Measurements from ENCODE around the gene PRKCD.
A peak's percentile ranks its signal among the peaks of the same experiment; 100 is the strongest.
"Not testable (repeated sequence)": the region's sequence is repeated elsewhere in the genome, so short reads cannot be mapped to it uniquely, and the experiment has no call there.

PRKCD gene

DNA sequence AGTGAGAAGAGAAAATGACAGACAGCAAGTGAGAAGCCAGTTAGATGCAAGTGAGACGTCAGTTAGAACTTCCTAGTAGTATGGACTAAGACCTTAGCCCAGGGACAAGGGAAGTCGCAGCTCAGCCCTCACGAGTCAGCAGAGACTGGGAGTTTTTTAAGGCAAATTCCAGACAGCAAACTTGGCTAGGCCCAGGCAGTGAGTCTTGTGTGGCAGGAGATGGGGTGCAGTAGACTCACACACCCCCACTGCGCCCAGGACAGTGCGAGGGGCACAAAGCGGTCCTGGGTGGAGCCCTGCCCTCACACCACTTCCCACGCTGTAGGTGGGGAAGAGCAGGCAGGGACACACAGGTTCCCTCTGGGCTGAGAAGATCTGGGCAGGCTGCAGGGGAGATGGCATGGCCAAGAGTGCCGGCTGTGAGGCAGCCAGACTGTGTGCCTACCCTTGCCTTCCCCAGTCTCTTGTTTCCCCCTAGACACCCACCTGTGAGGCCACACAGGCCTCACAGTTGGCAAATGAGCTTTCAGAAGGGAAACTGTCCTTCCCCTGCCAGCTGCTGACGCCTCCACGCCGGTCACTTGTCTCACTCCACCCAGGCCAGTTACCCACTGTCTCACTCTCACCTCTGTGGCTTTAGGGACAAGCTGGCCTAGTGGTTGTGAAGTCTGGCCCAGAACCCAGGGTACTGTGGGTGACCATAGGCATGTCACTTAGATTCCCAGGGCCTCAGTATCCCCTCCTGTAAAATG, 13.7 kb upstream of the PRKCD start:
- H3K27ac Mint-ChIP-seq = no peak overlapping the region
- no peak for DNase-seq
- TF ChIP-seq, protein P1, sequence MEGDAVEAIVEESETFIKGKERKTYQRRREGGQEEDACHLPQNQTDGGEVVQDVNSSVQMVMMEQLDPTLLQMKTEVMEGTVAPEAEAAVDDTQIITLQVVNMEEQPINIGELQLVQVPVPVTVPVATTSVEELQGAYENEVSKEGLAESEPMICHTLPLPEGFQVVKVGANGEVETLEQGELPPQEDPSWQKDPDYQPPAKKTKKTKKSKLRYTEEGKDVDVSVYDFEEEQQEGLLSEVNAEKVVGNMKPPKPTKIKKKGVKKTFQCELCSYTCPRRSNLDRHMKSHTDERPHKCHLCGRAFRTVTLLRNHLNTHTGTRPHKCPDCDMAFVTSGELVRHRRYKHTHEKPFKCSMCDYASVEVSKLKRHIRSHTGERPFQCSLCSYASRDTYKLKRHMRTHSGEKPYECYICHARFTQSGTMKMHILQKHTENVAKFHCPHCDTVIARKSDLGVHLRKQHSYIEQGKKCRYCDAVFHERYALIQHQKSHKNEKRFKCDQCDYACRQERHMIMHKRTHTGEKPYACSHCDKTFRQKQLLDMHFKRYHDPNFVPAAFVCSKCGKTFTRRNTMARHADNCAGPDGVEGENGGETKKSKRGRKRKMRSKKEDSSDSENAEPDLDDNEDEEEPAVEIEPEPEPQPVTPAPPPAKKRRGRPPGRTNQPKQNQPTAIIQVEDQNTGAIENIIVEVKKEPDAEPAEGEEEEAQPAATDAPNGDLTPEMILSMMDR (IDR thresholded peaks at IDR 0.05) = no peak
- no peaks in the 10 kb centered on the region for H3K9me3 Mint-ChIP-seq
- H3K4me3 Mint-ChIP-seq = no peak overlapping the region
- no peaks in the 10 kb centered on the region for H3K36me3 Mint-ChIP-seq (ENCODE audit: low read depth)
- peaks cover 11% of the 10 kb centered on the region for H3K27me3 Mint-ChIP-seq (ENCODE audit: low read depth, poor library complexity)
- H3K4me1 Mint-ChIP-seq = peaks cover 50% of the 10 kb centered on the region

DNA sequence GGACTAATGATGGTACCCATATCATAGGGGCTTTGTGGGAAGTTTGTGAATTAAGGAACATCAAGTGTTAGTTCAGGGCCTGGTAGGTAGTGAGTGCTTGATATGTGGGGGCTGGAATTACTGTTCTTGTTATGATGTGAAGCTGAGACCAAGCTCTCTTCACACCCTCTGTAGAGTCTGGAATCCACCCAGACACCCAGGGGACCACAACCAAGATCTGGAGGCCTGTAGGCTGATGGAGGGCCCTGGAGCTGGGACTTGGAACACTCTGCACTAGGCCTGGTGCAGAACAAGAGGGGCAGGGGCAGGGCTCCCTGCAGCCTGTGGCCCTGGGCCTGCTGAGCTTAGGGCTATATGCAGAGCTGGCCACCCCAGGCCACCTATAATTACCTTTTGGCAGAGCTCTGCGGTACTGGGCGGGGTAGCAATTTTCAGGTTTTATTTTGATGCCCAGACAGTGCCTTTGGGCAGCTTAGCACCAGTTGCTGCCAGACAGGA, 13.1 kb upstream of the PRKCD start:
- DNase-seq = no peak
- Mint-ChIP-seq H3K36me3 (ENCODE audit: low read depth) (no peaks in the 10 kb centered on the region), H3K27me3 (ENCODE audit: low read depth, poor library complexity) (peaks cover 11% of the 10 kb centered on the region), H3K4me3 (no peak overlapping the region), H3K4me1 (peaks cover 47% of the 10 kb centered on the region), H3K9me3 (no peaks in the 10 kb centered on the region), H3K27ac (no peak overlapping the region)
- TF ChIP-seq, protein P1 (IDR thresholded peaks at IDR 0.05) = no peak

DNA sequence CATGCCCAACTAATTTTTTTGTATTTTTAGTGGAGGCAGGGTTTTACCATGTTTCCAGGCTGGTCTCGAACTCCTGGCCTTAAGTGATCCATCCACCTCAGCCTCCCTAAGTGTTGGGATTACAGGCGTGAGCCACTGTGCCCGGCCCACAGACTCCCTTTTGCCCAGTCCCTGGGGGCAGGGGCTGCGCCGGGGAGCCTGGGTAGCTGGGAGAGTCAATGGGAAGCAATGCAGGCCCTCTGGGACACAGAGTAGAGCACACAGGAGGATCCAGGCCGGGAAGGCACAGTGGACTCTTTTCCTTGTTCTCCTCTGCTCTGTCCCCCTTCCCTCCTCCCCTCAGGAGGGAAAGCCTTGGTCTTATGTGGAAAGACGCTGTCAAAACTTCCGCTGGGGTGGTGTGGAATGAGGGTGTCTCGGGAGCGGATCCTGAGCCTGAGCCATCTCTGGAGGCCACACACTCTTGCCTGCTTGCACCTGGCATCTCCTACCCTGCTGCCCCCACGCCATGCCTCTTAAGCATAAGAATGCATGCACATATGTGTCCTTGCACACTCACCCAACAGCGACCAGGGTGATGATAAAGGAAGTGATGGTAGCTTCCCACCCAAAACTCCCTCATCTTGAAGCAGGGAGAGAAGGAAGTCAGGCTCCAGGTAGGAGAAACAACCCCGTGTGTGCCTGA, 11.9 kb upstream of the PRKCD start:
- Mint-ChIP-seq H3K9me3 (no peaks in the 10 kb centered on the region), H3K27ac (no peak overlapping the region), H3K4me1 (peaks cover 53% of the 10 kb centered on the region), H3K36me3 (ENCODE audit: low read depth) (no peaks in the 10 kb centered on the region), H3K4me3 (no peak overlapping the region), H3K27me3 (ENCODE audit: low read depth, poor library complexity) (peaks cover 11% of the 10 kb centered on the region)
- DNase-seq = no peak
- TF ChIP-seq, protein P1 (IDR thresholded peaks at IDR 0.05) = no peak

DNA sequence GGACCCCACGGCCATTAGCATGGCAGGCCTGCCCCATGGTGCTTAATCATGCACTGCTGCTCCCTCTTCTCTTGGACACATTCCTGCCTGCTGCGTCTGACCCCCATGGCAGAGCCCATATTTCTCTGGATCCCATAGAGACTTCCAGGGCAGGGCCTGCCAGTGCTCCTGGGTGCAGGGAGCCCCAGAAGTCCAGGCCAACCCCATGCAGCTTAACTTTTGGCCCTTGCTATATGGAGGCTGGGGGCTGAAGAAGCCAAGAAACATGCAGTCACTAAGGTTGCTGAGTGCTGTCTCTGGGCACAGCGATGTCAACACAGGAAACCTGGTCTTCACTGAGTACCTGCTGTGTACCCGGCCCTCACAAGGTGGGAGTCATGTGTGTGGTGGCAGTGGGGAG, 11.3 kb upstream of the PRKCD start:
- H3K27me3 Mint-ChIP-seq (ENCODE audit: low read depth, poor library complexity) = peaks cover 11% of the 10 kb centered on the region
- peaks cover 53% of the 10 kb centered on the region for H3K4me1 Mint-ChIP-seq
- no peaks in the 10 kb centered on the region for H3K9me3 Mint-ChIP-seq
- no peak for DNase-seq
- no peaks in the 10 kb centered on the region for H3K36me3 Mint-ChIP-seq (ENCODE audit: low read depth)
- H3K4me3 Mint-ChIP-seq = no peak overlapping the region
- H3K27ac Mint-ChIP-seq = no peak overlapping the region
- TF ChIP-seq, protein P1 (IDR thresholded peaks at IDR 0.05) = no peak

DNA sequence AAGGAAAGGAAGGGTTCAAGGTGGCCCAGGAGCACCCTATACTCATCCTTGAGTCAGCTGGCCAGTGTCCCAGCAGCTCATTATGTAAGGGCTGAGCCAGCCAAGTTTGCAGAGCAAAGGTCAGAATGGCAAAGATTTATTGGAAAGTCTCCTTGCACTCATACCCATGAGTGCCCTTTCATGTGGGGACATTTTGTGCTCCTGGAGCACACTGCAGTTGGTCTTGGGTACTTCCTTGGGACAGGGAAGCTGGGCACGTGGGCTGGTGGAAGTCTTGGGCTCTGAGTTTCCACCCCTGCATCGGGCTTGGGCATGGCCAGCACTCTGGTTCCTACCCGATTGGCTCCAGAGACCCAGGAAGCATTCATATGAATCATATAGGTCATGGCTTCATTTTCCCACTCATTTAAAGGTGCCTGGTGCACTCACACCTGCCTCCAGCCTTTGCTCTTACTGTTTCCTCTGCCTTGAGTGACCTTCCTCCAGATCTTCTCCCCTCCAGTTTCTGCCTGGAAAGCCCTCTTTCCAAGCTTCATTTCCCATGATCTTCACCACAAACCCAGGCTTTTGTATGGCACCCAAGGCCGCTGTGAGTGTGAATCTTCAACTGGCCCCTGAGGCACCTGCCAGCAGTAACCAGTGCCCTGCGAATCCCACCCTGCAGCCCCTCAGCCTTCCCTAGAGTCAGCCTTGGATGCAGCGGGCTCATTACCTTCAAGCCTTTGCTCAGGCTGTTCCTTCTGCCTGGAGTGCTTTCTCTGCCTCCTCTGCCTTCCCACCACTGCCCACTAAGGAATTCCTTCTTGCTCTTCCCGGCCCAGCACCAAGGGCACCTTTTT, 10.5 kb upstream of the PRKCD start:
- no peak overlapping the region for H3K4me3 Mint-ChIP-seq
- H3K4me1 Mint-ChIP-seq = peaks cover 49% of the 10 kb centered on the region
- H3K27me3 Mint-ChIP-seq (ENCODE audit: low read depth, poor library complexity) = peaks cover 11% of the 10 kb centered on the region
- DNase-seq = no peak
- H3K9me3 Mint-ChIP-seq = no peaks in the 10 kb centered on the region
- no peaks in the 10 kb centered on the region for H3K36me3 Mint-ChIP-seq (ENCODE audit: low read depth)
- TF ChIP-seq, protein P1 (IDR thresholded peaks at IDR 0.05) = no peak
- peak overlapping the region; percentile 20 for H3K27ac Mint-ChIP-seq

DNA sequence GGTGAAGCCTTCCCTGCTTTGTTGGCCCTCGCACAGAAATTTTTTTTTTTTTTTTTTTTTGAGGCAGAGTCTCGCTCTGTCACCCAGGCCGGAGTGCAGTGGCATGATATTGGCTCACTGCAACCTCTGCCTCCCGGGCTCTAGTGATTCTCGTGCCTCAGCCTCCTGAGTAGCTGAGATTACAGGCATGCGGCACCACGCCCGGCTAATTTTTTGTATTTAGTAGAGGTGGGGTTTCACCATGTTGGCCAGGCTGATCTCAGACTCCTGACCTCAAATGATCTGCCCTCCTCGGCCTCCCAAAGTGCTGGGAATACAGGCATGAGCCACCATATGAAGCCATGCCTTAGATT, 9.9 kb upstream of the PRKCD start:
- H3K36me3 Mint-ChIP-seq (ENCODE audit: low read depth); H3K27ac Mint-ChIP-seq; DNase-seq: not testable (repeated sequence)

More for the DNA sequence above, 9.9 kb upstream of the PRKCD start:
- H3K9me3 Mint-ChIP-seq, H3K4me3 Mint-ChIP-seq: not testable (repeated sequence)
- peaks cover 11% of the 10 kb centered on the region for H3K27me3 Mint-ChIP-seq (ENCODE audit: low read depth, poor library complexity)
- peaks cover 49% of the 10 kb centered on the region for H3K4me1 Mint-ChIP-seq

Measured in nephron progenitor cell (in vitro differentiated cells).